Endothelial cell of umbilical vein (primary cell): ENCODE measurements around the gene TMEM51. TPM values are rescaled to one million over a fixed set of nuclear protein-coding genes. Genes with fewer than 3 reads are reported as not detected.

Experiments used
- BruUV-seq: library from RNA; stranded (reverse); fragments of 400-500 nt; replicated peaks from 2 replicates; lab custom pipeline; 2021; lab: Mats Ljungman, UMichigan
- CTCF ChIA-PET: fragments of 300-600, 350-600 bp; sonication (Branson Sonifier 250); formaldehyde crosslinking; loops from one replicate; lab custom pipeline; 2021; ENCODE audit warnings: antibody characterized with exemption, inconsistent platforms; lab: Charles Lee
- POLR2A ChIA-PET: fragments of 300-600, 350-600 bp; sonication (Branson Sonifier 250); formaldehyde crosslinking; loops from one replicate; lab custom pipeline; 2021; ENCODE audit warnings: antibody characterized with exemption, inconsistent platforms; lab: Charles Lee
- DNase-seq: peaks from one replicate; pipeline ENCODE4 v3.0.0-alpha.2; 2011; ENCODE audit warnings: low read depth, low spot score
- FAIRE-seq: peaks from 2 replicates; lab custom pipeline; 2011; peaks lifted over from hg19 to GRCh38; lab: Jason Lieb, UNC
- H2AFZ ChIP-seq: 2 replicates; pipeline ENCODE4 v1.6.0; 2012; ENCODE audit warnings: low read depth, low read length, control low read depth, inconsistent platforms
- H3K27ac ChIP-seq: 2 replicates; pipeline ENCODE4 v1.5.1; 2011; ENCODE audit warnings: low read depth, mild to moderate bottlenecking, control low read depth, low read length, moderate library complexity; ENCODE audit not compliant: insufficient read depth
- H3K27me3 ChIP-seq, 2 experiments: 2 replicates each; pipeline versions ENCODE4 v1.6.0 to v1.6.1; 2011; ENCODE audit warnings: low read length in 2 of 2, mixed read lengths in 1 of 2; ENCODE audit not compliant: control insufficient read depth in 2 of 2, insufficient read depth in 2 of 2
- H3K36me3 ChIP-seq, 2 experiments: 2 replicates in 1 of 2; 3 replicates in 1 of 2; pipeline ENCODE4 v1.5.1; 2011; ENCODE audit warnings: low read length in 2 of 2, mild to moderate bottlenecking in 1 of 2, moderate library complexity in 1 of 2; ENCODE audit not compliant: control insufficient read depth in 2 of 2, insufficient read depth in 2 of 2; ENCODE audit errors: extremely low read depth in 1 of 2
- H3K4me1 ChIP-seq: 3 replicates; pipeline ENCODE4 v1.5.1; 2011; ENCODE audit warnings: mild to moderate bottlenecking, low read length; ENCODE audit not compliant: control insufficient read depth, insufficient read depth; ENCODE audit errors: extremely low read depth
- H3K4me2 ChIP-seq: 2 replicates; pipeline ENCODE4 v1.6.1; 2011; ENCODE audit warnings: low read length, control low read depth, mixed read lengths; ENCODE audit not compliant: insufficient read depth
- H3K4me3 ChIP-seq, 3 experiments: fragments of 200-600 bp in 1 of 3; sonication (generic), shearing (Covaris generic) in 1 of 3; replicated peaks in 1 of 3; 2 replicates each; pipeline ENCODE4 v1.5.1; 2011 to 2016; ENCODE audit warnings: control low read depth in 3 of 3, low read length in 3 of 3, mild to moderate bottlenecking in 2 of 3, inconsistent platforms in 1 of 3, low read depth in 1 of 3, moderate library complexity in 1 of 3; ENCODE audit not compliant: insufficient read depth in 1 of 3
- H3K79me2 ChIP-seq: 2 replicates; pipeline ENCODE4 v1.6.0; 2012; ENCODE audit warnings: low read length, inconsistent platforms; ENCODE audit not compliant: control insufficient read depth, insufficient read depth
- H3K9ac ChIP-seq: replicated peaks from 2 replicates; pipeline ENCODE3; 2011; ENCODE audit warnings: low read length, control low read depth; ENCODE audit not compliant: insufficient read depth; ENCODE audit errors: extremely low read depth
- H3K9me1 ChIP-seq: replicated peaks from 3 replicates; pipeline ENCODE4 v1.6.0; 2011; ENCODE audit warnings: mild to moderate bottlenecking, low read length; ENCODE audit not compliant: control insufficient read depth, insufficient read depth; ENCODE audit errors: extremely low read depth
- H3K9me3 ChIP-seq: replicated peaks from 2 replicates; pipeline ENCODE4 v1.5.1; 2012; ENCODE audit warnings: low read length, inconsistent platforms; ENCODE audit not compliant: control insufficient read depth, insufficient read depth
- H4K20me1 ChIP-seq: replicated peaks from 2 replicates; pipeline ENCODE3; 2011; ENCODE audit warnings: mild to moderate bottlenecking, low read length; ENCODE audit not compliant: control insufficient read depth, insufficient read depth; ENCODE audit errors: extremely low read depth
- CTCF ChIP-seq, 2 donors: IDR thresholded peaks; 1 replicate in 1 of 2; 2 replicates in 1 of 2; pipeline ENCODE4 v1.5.1; 2011; ENCODE audit warnings: low read length in 2 of 2, mild to moderate bottlenecking in 2 of 2, moderate library complexity in 2 of 2, control low read depth in 1 of 2, inconsistent platforms in 1 of 2, low read depth in 1 of 2; ENCODE audit not compliant: insufficient read depth in 1 of 2; ENCODE audit errors: extremely low read depth in 1 of 2
- EZH2 ChIP-seq: IDR thresholded peaks from 2 replicates; pipeline ENCODE4 v1.6.1; 2012; ENCODE audit warnings: borderline replicate concordance, low read depth, mild to moderate bottlenecking, moderate library complexity, low read length, inconsistent platforms; ENCODE audit not compliant: severe bottlenecking
- FOS ChIP-seq: IDR thresholded peaks from 2 replicates; pipeline ENCODE4 v1.6.1; 2011; ENCODE audit warnings: mild to moderate bottlenecking, low read length, moderate library complexity, borderline replicate concordance; ENCODE audit not compliant: insufficient read depth
- GATA2 ChIP-seq: IDR thresholded peaks from 2 replicates; pipeline ENCODE4 v1.7.0; 2011; ENCODE audit warnings: low read depth, mild to moderate bottlenecking, moderate library complexity, mixed read lengths, low read length; ENCODE audit not compliant: insufficient read length, insufficient read depth
- JUN ChIP-seq: IDR thresholded peaks from 2 replicates; pipeline ENCODE4 v1.6.1; 2011; ENCODE audit warnings: borderline replicate concordance, low read depth; ENCODE audit not compliant: insufficient read length, insufficient read depth
- MAX ChIP-seq: IDR thresholded peaks from 2 replicates; pipeline ENCODE4 v1.6.1; 2011; ENCODE audit not compliant: insufficient read depth, insufficient read length
- MYC ChIP-seq: IDR thresholded peaks from one replicate; pipeline ENCODE4 v1.6.1; 2011; ENCODE audit warnings: mild to moderate bottlenecking, low read depth, low read length
- POLR2A ChIP-seq: IDR thresholded peaks from 2 replicates; pipeline ENCODE4 v1.6.1; 2012; ENCODE audit warnings: low read depth, mild to moderate bottlenecking, control low read depth, low read length
- POLR2AphosphoS5 ChIP-seq: IDR thresholded peaks from 2 replicates; pipeline ENCODE4 v1.6.1; 2012; ENCODE audit warnings: low read depth, mild to moderate bottlenecking, control low read depth, low read length, moderate library complexity; ENCODE audit not compliant: insufficient read depth
- dilution Hi-C: fragments of 300-500 bp; cut with MboI; formaldehyde crosslinking; loops from one replicate; pipeline ENCODE4 v1.15.0; 2019; ENCODE audit warnings: low sequenced_read_pairs; ENCODE audit not compliant: extremely low pct_ligation_motif_present
- intact Hi-C: fragments of 100-400 bp; cut with micrococcal nuclease; formaldehyde crosslinking; loops from one replicate; pipeline ENCODE4 v1.10.0; 2022
- polyA plus RNA-seq, 4 experiments: library from polyadenylated mRNA; depleted of rRNA in 3 of 4; stranded (reverse) in 3 of 4; unstranded in 1 of 4; fragments of >200 nt; gene quantifications; 2 replicates each; pipeline versions ENCODE4 v1.2.1 to v1.2.3, GENCODE V29; 2011 to 2012; ENCODE audit warnings: missing spikeins in 1 of 4
- total RNA-seq: library from RNA; stranded (reverse); gene quantifications from 2 replicates; pipeline ENCODE4 v1.2.3, GENCODE V29; 2021

TMEM51 gene
- total and polyA plus RNA-seq, 2 donors (not counting 3 experiments of a cell fraction or from before 2014, with no cell fraction given), result 13.7 to 13.9 TPM

- dilution Hi-C loops (no loop called here), intact Hi-C loops (no loop called here)
- no peak for TF ChIP-seq EZH2
- TF ChIP-seq MYC, result no peak
- no peak for TF ChIP-seq JUN
- no peak for TF ChIP-seq MAX
- TF ChIP-seq POLR2AphosphoS5, result no peak
- no peak for TF ChIP-seq FOS
- no peak for TF ChIP-seq GATA2
- no peak for TF ChIP-seq CTCF (IDR thresholded peaks at IDR 0.05; ENCODE audit: extremely low read depth in 1 of 2, insufficient read depth in 1 of 2, low read depth in 1 of 2, low read length in 2 of 2)
- no peak for TF ChIP-seq POLR2A
- H3K4me2 ChIP-seq, result no peak overlapping the region
- no peak overlapping the region for H2AFZ ChIP-seq
- no peaks in the 10 kb centered on the region for H3K4me1 ChIP-seq
- H3K36me3 ChIP-seq, result no peaks in the 10 kb centered on the region
- no TSS peak for BruUV-seq
- H4K20me1 ChIP-seq, result no peaks in the 10 kb centered on the region
- peaks cover 0 to 2% of the 10 kb centered on the region in 2 experiments for H3K27me3 ChIP-seq
- H3K9ac ChIP-seq, result no peak overlapping the region
- ChIA-PET POLR2A (no interaction called here), CTCF (interaction anchor here (0.8 to 1.5 kb wide), 2 partner anchors 9 to 13 kb away, joined by 3 to 4 read pairs; no protein-coding TSS in a partner anchor)
- no peak for DNase-seq
- no peaks in the 10 kb centered on the region for H3K9me1 ChIP-seq
- FAIRE-seq, result no peak
- no peak overlapping the region for H3K4me3 ChIP-seq
- H3K9me3 ChIP-seq, result no peaks in the 10 kb centered on the region
- H3K27ac ChIP-seq, result no peak overlapping the region
- H3K79me2 ChIP-seq, result no peaks in the 10 kb centered on the region
Observed at GRCh38 chr1:15115542-15116330, 37.8 kb upstream of the TMEM51 start.
